Ovary (tissue), 3 donors: ENCODE data around the gene NELL1.

Source experiments
- CTCF ChIP-seq, 3 donors: fragments of 450-650 bp in 2 of 3; fragments of 200-600 bp in 1 of 3; IDR thresholded peaks; one replicate each; pipeline versions ENCODE4 v1.5.1 to v1.8.0; 2016 to 2022; ENCODE audit warnings: antibody characterized with exemption in 3 of 3, mild to moderate bottlenecking in 1 of 3
- EP300 ChIP-seq: sonication (generic); formaldehyde crosslinking; IDR thresholded peaks from one replicate; pipeline ENCODE4 v1.6.1; 2017; ENCODE audit warnings: antibody characterized with exemption
- donor health status: DM: no; HTN: no; CAD: no.

GRCh38 chr11:21048626-21049025 lies 379.2 kb downstream of the NELL1 start:
- TF ChIP-seq EP300 (no peak), CTCF (IDR thresholded peaks at IDR 0.05) (no peak)
